Astrocyte of the cerebellum (primary cell): Measurements from ENCODE around the gene CLTC.

ENCODE experiments used
- DNase-seq: peaks from one replicate; pipeline ENCODE4 v3.0.0-alpha.2; 2011; ENCODE audit warnings: low read depth
- H3K4me3 ChIP-seq: 2 replicates; pipeline ENCODE4 v1.5.1; 2011; ENCODE audit warnings: mild to moderate bottlenecking, low read depth, low read length, moderate library complexity
- in situ Hi-C: cut with HindIII; loops from 2 replicates; pipeline ENCODE4 v1.10.0; 2017; ENCODE audit warnings: low sequenced_read_pairs
- TF ChIP-seq, protein P1 (sequence below): IDR thresholded peaks from 2 replicates; pipeline ENCODE4 v1.5.1; 2012; ENCODE audit warnings: low read length, low read depth, moderate library complexity, mild to moderate bottlenecking; ENCODE audit errors: missing control alignments

Gene CLTC

GRCh38 chr17:59711936-59712335 lies 92.2 kb downstream of the CLTC start:
- no peak overlapping the region for H3K4me3 ChIP-seq
- DNase-seq = no peak
- in situ Hi-C loops = no loop called here
- TF ChIP-seq, protein P1, sequence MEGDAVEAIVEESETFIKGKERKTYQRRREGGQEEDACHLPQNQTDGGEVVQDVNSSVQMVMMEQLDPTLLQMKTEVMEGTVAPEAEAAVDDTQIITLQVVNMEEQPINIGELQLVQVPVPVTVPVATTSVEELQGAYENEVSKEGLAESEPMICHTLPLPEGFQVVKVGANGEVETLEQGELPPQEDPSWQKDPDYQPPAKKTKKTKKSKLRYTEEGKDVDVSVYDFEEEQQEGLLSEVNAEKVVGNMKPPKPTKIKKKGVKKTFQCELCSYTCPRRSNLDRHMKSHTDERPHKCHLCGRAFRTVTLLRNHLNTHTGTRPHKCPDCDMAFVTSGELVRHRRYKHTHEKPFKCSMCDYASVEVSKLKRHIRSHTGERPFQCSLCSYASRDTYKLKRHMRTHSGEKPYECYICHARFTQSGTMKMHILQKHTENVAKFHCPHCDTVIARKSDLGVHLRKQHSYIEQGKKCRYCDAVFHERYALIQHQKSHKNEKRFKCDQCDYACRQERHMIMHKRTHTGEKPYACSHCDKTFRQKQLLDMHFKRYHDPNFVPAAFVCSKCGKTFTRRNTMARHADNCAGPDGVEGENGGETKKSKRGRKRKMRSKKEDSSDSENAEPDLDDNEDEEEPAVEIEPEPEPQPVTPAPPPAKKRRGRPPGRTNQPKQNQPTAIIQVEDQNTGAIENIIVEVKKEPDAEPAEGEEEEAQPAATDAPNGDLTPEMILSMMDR = no peak

DNA sequence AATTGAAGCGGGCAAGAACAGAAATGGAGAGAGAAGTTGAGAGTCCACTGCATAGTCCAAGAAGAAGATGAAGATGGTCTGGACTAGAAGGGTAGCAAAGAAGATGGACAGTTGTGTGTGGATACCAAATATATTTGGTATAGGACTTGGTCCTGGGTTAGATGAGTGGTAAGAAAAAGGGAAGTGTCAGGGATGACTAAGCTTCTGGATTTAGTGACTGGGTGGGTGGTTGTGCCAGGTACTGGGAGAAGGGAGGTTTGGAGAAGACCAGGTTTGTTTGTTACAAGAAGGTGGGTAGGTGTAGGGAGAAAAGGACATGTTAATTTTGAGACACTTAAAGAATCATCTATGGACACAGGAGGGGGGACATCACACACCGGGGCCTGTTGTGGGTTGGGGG lies 93.2 kb downstream of the CLTC start:
- no peak for DNase-seq
- H3K4me3 ChIP-seq = no peak overlapping the region
- in situ Hi-C loops = no loop called here
- TF ChIP-seq, protein P1 = no peak

- no peak overlapping the region for H3K4me3 ChIP-seq
- TF ChIP-seq, protein P1 = no peak
- in situ Hi-C loops = no loop called here
- no peak for DNase-seq
These were observed 94.6 kb downstream of the CLTC start for GRCh38 chr17:59714255-59714654.

- DNase-seq = no peak
- in situ Hi-C loops = no loop called here
- no peak overlapping the region for H3K4me3 ChIP-seq
- TF ChIP-seq, protein P1 = no peak
These were observed 96.7 kb downstream of the CLTC start for GRCh38 chr17:59716427-59716826.

- no peak overlapping the region for H3K4me3 ChIP-seq
- no peak for DNase-seq
- in situ Hi-C loops = no loop called here
- TF ChIP-seq, protein P1 = no peak
These were observed 99.8 kb downstream of the CLTC start for GRCh38 chr17:59719526-59719925.

GRCh38 chr17:59722623-59723022 lies 102.9 kb downstream of the CLTC start:
- in situ Hi-C loops = no loop called here
- no peak for DNase-seq
- no peak overlapping the region for H3K4me3 ChIP-seq
- TF ChIP-seq, protein P1 = no peak

DNA sequence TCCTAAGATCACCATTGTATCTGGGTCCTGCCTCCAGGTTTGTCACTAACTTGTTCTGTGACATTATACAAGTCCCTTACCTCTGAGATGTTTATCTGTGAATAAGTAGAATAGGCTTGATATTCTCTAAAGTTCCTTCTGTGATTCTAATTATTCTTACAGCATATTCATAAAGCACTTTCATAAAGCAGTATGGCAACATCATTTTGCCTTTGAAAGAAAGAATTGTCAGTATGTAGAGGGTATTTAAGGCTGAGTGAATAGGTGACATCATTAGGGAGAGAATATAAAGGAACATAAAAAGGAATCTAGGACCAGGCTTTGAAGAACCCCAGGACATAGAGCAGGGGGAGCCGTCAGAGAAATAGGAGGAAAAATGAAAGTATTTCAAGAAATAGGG lies 103.3 kb downstream of the CLTC start:
- no peak for DNase-seq
- H3K4me3 ChIP-seq = no peak overlapping the region
- in situ Hi-C loops = no loop called here
- TF ChIP-seq, protein P1 = no peak
